ENCODE data around the gene ALDH1B1.

- TF ChIP-seq CTCF (CRISPR knock-in tag; IDR thresholded peaks at IDR 0.05) (no peak), RELA (CRISPR knock-in tag; IDR thresholded peaks at IDR 0.05) (no peak), ZNF589 (CRISPR knock-in tag; conservative IDR thresholded peaks at IDR 0.05) (no peak), ZZZ3 (CRISPR knock-in tag; IDR thresholded peaks at IDR 0.05; ENCODE audit: borderline replicate concordance) (no peak), CBX5 (CRISPR knock-in tag; IDR thresholded peaks at IDR 0.05; ENCODE audit: borderline replicate concordance) (no peak), HDAC6 (IDR thresholded peaks at IDR 0.05; ENCODE audit: low read depth, low read length) (no peak)
These were observed 3.2 kb upstream of the ALDH1B1 start for GRCh38 chr9:38389313-38389712.

All from HepG2 (cell line).